Measurements from ENCODE around the gene NELFB.

NELFB gene

DNA sequence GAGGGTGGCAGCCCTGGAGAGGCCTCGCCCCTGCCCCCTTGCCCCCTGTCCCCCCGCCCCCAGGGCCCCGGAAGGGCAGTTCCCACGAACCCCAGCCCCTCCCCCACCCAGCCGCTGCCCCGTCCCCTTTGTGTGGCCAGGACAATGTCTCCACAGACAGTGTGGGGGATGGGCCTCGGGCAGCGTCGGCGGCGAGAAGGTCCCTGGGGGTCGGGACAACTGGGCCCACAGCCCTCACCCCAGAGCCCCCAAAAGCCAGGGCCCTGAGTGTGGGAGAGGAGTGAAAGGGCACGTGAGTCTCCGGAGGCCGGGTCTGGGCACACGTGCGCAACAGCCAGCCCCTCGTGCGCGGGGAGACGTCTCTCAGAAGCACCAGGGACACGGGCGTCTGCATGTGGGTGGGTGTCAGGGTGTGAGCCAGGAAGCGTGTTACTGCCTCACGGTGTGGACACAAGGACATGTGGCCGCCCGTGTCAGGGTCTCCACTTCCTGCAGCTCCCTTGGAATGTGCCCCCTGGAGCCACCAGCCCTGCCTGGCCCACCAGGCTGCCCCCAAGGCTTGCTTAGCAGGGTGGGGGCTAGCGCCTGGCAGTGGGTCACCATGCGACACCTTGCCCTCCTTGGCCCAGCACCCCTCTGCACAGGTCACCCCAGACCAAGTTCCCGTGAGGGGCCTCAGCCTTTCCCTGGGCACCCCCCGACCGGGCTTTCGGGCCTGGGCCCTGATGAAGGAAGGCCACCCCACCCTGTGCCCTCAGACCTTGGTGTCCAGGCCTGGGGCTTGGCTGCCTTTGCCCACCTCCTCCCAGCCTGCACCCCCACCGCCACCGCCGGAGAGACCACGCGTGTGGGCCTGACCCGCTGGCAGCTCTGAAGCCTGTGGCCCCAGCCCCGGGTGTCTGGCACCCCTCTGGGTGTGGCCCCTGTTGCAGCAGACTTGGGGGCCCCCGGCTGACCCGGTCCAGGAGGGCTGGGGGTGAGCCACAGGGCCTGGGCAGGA lies 59.7 kb downstream of the NELFB start:
- DNase-seq (ENCODE audit: low spot score): no peak

DNA sequence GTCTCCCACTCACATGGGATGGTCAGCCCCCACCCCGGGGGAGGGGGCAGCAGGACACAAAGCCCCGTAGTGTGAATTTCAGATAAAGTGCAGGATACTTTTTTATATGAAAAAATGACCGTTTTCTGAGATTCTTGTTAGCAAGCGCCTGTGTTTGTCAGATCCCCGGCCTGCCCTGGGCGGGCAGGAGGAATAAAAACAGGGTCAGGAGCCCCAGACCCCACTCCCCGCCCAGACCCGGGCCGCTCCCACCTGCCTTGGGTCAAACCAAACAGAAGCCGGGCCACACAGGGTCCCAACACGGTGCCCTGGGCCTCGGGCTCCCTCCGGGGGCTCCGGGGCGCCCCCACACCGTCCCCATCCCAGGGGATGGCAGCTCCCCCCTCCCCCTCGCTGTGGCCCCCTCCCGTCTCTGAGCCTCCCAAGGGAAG lies 60.5 kb downstream of the NELFB start:
- no peak for DNase-seq (ENCODE audit: low spot score)

DNA sequence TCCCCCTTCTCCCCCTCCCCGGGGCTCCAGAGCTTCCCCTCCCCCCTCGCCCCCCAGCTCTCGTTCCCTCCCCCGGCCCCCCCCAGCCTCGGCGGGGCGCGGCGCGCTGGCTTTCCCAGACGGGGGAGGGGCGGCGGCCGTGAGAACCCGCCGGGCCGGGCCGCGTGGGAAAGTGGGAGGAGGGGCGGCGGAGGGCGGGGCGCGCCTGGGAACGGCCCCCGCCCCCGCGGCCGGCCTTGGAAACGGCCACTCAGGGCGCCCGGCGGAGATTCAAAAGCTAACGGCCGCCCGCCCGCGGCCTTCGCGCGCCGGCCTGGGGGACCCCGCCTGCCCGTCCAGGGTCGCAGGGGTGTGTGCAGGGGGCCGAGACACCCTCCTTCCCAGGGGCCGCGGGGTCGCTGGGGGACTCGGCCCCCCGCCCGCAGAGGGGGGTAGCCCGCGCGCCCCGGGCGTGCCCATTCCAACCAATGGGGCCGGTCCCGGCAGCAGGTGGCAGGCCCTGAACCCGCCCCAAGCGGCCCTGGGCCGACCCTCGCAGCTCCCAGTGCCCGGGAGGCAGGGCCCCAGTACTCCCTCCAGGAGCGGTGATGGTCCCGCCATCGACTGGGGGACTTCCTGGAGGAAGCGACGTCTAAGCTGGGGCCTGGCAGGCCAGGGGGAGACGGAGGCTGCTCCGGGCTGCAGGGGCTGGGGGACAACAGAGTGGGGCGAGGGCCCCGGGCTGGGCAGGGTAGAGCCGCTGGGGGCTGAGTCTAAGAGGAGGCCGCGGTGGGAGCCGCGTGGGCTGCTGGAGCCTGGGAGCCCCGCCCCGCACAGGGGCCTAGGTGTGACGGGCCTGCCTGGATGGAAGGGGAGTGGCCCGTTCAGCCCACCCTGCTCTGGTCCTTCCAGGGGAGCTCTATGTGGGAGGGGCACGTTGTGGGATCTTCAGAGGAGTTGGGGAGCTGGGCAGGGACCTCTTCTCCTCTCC lies 61.2 kb downstream of the NELFB start:
- DNase-seq (ENCODE audit: low spot score): no peak

- DNase-seq (ENCODE audit: low spot score): no peak
Observed at GRCh38 chr9:137317021-137317717, 62.0 kb downstream of the NELFB start.

DNA sequence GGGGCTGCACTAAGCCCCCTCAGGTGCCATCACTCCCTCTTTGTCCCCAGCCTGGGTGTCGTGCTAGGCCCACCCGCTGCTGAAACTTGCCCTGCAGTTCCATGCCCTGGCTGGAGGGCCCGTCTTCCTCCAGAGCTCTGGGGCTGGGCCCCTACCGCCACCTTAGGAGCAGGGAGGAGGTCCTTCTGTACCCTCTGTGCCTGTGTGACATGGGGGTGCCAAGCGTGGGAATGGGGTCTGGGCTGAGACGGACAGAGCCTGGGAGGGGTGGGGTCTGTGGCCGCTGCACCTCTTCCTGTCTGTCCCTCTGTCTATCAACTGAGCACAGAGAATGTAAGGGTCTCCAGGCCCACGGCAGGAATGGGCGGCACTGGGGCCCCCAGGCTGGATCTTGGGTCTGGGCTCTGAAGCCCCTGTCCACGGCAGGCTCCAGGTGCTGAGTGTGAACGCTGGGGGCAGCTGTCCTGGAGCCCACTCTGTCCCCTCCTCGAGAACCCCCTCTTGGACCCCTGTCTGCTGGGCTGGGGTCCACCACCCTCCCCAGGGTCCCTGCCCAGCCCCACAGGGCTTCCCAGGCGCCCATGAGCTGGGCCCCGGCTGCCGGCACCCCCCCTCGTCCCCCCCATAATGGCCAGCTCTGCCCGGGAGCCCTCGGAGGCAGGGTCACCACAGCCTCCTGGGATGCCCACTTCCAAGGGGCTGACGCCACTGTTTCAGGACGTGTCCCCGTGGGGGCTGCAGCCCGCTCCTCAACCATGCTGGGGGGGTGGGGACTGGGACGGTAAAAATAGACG lies 62.8 kb downstream of the NELFB start:
- DNase-seq (ENCODE audit: low spot score): no peak

- DNase-seq (ENCODE audit: low spot score): no peak
Observed at GRCh38 chr9:137318602-137319001, 63.5 kb downstream of the NELFB start.

- DNase-seq (ENCODE audit: low spot score): no peak
Observed at GRCh38 chr9:137319011-137319738, 64.0 kb downstream of the NELFB start.

- no peak for DNase-seq (ENCODE audit: low spot score)
Observed at GRCh38 chr9:137319739-137320551, 64.8 kb downstream of the NELFB start.

GRCh38 chr9:137320555-137321384 lies 65.6 kb downstream of the NELFB start:
- DNase-seq (ENCODE audit: low spot score): no peak

- no peak for DNase-seq (ENCODE audit: low spot score)
Observed at GRCh38 chr9:137321726-137322361, 66.7 kb downstream of the NELFB start.

Data from SW480 (cell line).